ENCODE results near the gene COL13A1.

Gene COL13A1

DNA sequence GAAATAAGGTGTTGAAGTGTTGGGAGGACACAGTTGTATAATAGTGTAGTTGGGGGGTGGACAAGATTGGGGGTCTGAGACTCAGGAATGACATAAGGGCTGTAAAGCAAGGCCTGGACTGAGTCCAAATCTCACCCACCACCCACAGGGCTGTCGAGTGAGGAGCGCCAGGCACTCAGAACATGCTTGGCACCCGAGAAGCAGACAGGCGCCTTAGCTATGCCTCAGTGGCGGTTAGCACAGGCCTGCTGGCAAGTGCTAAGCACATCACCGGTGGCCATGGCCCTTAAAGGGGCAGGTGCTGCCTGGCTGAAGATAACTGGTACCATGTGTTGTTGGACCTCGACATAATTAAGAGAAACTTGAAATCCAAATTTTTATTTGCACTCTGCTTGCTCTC, 90.7 kb downstream of the COL13A1 start:
- no peak for FAIRE-seq

DNA sequence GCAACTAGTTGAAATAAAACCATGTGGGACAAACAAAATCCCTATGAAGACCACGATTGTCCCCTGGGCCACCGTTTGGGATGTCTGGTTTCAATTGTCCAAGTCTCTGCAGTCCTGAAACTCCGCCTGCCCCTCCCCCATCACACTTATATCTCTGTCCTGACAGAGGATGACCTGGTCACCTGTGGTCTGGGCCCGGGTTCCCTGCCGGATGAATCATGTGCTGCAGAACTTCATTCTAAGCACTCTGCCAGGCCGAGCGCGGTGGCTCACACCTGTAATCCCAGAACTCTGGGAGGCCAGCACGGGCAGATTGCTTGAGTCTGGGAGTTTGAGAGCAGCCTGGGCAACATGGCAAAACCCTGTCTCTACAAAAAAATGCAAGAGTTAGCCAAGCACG, 91.1 kb downstream of the COL13A1 start:
- no peak for FAIRE-seq

DNA sequence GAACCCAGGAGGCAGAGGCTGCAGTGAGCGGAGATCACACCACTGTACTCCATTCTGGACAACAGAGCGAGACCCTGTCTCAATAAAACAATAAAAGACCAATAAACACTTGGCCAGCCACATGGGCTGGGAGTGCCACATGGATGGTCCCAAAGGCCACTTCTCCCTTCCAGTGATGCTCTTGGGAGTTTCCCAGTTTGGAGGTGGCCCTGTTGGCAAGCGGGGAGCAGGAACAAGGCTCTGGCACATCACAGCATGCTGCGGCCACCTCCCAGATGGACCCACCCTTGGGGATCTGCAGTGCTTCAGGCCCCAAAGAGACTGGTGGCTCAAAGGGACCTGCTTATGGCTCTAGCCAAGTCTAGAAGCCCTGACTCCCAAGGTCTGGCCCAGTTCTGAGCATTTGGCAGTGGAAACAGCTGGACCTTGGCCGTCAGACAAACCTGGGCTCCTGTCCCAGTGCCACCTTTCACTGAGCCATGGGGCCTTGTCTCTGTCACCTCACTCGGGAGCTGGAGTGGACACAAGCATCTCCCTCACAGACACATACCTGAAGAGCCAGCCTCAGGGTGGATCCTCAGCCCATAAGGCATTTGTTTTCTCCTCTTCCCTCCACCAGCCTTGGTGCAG, 91.7 kb downstream of the COL13A1 start:
- no peak for FAIRE-seq

DNA sequence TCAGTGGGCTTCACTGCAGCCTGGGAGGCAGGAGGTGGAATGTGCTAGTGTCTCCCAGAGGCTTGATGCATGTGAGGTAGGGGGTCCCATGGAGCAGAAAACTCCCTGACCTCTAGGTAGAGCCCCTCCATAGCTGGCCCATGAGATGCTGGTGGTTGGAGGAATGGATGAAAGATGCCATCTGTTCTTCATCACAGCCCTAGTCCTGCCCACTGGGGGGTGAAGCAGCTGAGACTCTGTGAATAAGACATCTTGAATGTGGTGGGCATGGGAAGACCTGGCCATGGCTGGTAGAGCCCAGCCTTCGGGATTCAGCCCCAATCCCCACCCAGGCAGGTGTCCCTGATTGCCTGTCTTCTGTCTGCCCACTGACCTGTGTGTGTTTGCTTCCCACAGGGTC, 92.5 kb downstream of the COL13A1 start:
- FAIRE-seq = no peak

DNA sequence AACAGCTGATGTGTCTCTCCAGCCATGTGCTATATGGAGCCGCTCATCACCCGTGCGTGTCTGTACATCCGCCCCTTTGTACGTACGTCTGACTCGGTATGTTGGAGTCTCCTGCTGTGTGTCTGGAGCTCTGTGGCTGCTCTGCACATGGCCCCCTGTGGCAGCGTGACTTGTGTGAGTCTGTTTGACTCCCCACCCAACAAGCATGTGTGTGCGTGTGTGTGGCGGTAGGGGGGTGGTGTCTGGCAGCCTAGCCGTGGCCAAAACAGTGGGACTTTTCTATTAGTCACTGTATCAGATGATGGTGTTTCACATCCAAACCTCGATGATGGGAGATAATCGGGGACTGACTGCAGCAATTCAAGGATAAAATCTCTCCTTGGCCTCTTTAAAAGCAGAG, 94.1 kb downstream of the COL13A1 start:
- FAIRE-seq = no peak

DNA sequence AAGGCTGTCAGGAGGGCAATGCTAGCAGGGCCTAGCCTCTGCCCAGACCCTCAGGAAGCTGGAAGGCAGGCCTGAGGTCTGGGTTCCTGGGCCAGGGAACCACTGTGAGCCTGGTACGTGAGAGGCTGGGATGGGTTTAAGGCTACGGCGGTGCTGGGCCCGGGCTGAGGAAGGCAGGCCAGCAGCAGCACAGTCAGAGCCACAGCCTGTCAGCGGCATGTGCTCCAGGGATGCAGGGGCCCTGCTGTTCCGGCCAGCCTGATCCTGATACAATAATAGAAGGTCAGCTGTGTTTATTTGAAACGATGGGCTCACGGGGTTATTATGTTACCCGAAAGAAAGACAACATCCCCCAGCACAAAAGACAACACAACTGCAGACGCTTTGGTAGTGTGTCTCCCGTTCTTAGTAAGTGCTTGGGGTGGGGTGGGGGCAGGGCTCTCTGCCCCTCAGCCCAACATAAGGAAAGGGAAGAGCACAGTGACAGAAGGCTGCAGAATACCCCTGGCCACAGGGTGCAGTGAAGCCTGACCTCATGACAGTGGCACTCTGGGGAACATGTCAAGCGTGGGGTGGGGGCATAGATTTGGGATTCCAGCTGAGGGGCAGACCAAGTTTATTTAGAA, 95.0 kb downstream of the COL13A1 start:
- FAIRE-seq = no peak

DNA sequence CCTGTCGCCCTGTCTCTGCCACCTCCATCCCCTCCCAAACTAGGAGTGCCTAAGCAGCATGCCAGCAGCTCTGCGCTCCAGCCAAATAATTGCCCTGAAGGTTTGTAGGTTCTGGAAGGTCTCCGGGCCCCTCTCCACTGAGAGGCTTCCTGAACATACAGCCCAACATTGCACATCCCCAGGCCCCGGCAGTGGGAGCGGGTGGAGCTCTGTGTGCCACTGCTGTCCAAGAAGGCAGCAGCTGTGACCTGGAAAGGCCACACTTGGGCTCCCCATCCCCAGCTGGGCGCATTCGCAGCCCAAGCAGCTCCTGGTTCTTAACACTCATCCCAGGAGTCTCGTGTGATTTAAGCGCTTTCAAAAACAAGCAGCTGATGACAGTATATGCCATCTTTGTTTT, 95.7 kb downstream of the COL13A1 start:
- FAIRE-seq = no peak

DNA sequence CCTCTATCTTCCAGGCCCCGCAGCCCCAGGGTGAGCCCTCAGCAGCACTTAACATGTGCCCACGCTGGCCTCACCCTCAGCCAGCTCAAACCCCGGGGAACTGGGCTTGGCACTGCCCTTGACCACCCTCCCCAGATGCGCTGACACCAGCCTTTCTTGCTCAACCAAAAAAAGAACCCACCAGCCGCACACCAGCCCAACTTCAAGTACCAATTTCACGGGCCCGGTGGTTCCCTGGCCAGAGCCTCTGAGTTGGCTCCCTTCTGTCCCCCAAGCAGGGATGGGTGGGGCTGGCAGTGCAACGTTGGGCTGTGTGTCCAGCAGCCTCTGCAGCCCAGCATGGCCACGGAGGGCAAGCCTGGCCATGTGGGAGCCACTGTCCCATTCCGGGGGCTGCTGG, 96.3 kb downstream of the COL13A1 start:
- FAIRE-seq = no peak

GRCh38 chr10:69898524-69898923, 96.8 kb downstream of the COL13A1 start:
- no peak for FAIRE-seq

- no peak for FAIRE-seq
Observed at GRCh38 chr10:69898941-69899340, 97.2 kb downstream of the COL13A1 start.

- FAIRE-seq = no peak
Observed at GRCh38 chr10:69899727-69900595, 98.3 kb downstream of the COL13A1 start.

GRCh38 chr10:69901022-69901421, 99.3 kb downstream of the COL13A1 start:
- FAIRE-seq = no peak

DNA sequence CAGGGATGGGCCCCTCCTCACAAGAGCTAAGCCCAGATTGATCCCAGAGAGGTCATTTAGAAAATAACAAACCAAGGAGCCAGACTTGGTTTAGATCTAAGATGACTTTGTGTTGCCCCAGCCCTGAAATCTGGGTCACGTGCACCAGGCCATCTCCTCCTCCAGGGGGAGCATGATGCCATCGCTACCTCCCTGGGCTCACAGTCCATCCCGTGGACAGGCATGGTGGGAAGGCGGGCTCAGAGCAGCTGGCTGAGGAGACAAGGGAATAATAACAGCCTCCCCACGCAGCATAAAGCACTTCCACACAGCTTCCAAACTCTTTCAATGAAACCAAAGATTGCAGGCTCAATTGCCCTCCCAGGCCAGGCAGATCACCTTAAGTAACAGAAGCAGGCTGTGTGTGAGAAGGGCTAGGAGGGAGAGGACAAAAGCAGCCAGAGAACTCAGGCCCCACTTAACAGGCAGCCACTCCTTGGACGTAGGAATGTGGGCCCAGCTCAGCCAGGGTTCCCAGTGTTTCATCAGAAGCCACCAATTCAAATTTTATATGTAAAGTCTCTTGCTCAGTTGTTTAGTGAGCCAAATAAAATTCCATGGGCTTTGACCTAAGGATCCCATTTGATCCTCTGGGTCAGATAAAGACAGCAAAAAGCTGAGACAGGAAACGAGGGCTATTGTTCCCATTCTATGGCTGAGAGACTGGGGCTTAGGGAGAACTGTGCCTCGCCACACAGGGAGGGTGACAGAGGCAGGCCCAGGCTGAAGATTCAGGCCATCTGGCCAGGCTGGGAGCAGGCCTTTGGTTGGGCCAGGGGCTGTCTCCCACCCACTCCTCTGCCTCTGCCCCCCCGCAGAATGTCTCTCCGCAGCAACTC, 100.2 kb downstream of the COL13A1 start:
- no peak for FAIRE-seq

DNA sequence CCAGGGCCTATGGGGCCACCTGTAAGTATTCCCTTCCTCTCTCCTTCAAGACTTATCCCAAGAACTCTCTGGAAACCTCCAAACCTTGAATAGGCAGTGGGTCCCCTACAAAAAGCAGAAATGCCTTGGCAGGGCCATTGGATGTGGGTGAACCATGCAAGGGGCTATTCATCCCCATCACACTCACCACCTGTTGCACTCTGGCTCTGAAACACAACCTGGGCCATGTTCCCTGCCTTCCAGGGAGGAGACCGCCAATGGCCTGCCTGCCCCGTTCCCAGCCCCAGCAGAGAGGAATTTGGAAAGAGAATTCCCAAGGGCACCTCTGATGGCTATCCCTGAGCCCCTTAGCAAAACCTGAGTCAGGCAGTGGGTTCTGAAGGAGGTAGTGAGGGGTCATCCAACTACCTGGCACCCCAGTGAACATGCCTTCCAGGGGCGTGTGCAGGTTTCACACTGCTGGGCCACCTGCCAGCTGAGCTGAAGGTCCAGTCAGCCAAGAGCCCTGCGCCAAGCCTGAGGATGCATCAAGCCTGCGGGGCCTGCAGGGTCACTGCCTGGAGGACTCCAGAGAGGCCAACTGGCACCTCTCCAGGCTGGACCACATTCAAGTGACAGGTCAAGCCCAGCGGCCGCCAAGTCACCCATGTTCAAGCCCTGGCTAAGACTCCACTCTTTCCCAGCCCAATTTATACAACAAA, 101.3 kb downstream of the COL13A1 start:
- no peak for FAIRE-seq

GRCh38 chr10:69904533-69904932, 102.8 kb downstream of the COL13A1 start:
- no peak for FAIRE-seq

GRCh38 chr10:69906425-69906824, 104.7 kb downstream of the COL13A1 start:
- FAIRE-seq = no peak

GRCh38 chr10:69907517-69907916, 105.8 kb downstream of the COL13A1 start:
- FAIRE-seq = no peak

GRCh38 chr10:69908124-69908523, 106.4 kb downstream of the COL13A1 start:
- no peak for FAIRE-seq

GRCh38 chr10:69910561-69910960, 108.9 kb downstream of the COL13A1 start:
- FAIRE-seq = no peak

GRCh38 chr10:69911613-69912528, 110.2 kb downstream of the COL13A1 start:
- FAIRE-seq = no peak

GRCh38 chr10:69912589-69912988, 110.9 kb downstream of the COL13A1 start:
- FAIRE-seq = no peak

All from A204.1 (cell line).